ENCODE data around the gene PAGE4.

Gene PAGE4

GRCh38 chrX:49850028-49850427 lies 20.9 kb downstream of the PAGE4 start:
- TF ChIP-seq SCRT1 (tag by site-specific recombination; IDR thresholded peaks at IDR 0.05; ENCODE audit: borderline replicate concordance) (no peak), ZNF624 (tag by site-specific recombination; IDR thresholded peaks at IDR 0.05) (no peak), ZNF433 (tag by site-specific recombination; IDR thresholded peaks at IDR 0.05; ENCODE audit: low read depth) (no peak), OSR2 (tag by site-specific recombination; IDR thresholded peaks at IDR 0.05) (no peak), KLF16 (tag by site-specific recombination; IDR thresholded peaks at IDR 0.05) (no peak)
- Histone ChIP-seq H3K4me3 (ENCODE audit: low read depth, low read length) (no peak overlapping the region), H3K27ac (ENCODE audit: extremely low read depth, low read depth, low read length) (no peak overlapping the region), H3K36me3 (ENCODE audit: control insufficient read depth in 2 of 2, insufficient read depth in 1 of 2, low read length in 2 of 2) (no peaks in the 10 kb centered on the region), H3K9me3 (ENCODE audit: control insufficient read depth, insufficient read depth, low read depth, low read length) (no peaks in the 10 kb centered on the region), H3K4me1 (ENCODE audit: control insufficient read depth, insufficient read depth, low read length) (no peaks in the 10 kb centered on the region)
- ChIA-PET POLR2A (no interaction called here), CTCF (interaction anchor here (0.9 kb wide), 1 partner anchor 11 kb away, joined by 4 read pairs; no protein-coding TSS in a partner anchor)

GRCh38 chrX:49853661-49854060 lies 24.6 kb downstream of the PAGE4 start:
- H3K36me3 ChIP-seq (ENCODE audit: control insufficient read depth in 2 of 2, insufficient read depth in 1 of 2, low read length in 2 of 2), result no peaks in the 10 kb centered on the region
- TF ChIP-seq ZSCAN18 (tag by site-specific recombination; IDR thresholded peaks at IDR 0.05), result no peak
- TF ChIP-seq ZNF580 (tag by site-specific recombination; IDR thresholded peaks at IDR 0.05), result no peak
- TF ChIP-seq ZNF776 (tag by site-specific recombination; IDR thresholded peaks at IDR 0.05; ENCODE audit: borderline replicate concordance), result no peak
- TF ChIP-seq KLF10 (tag by site-specific recombination; IDR thresholded peaks at IDR 0.05), result no peak
- no peak for TF ChIP-seq ZNF626 (tag by site-specific recombination; IDR thresholded peaks at IDR 0.05)
- no peak for TF ChIP-seq ZNF37A (tag by site-specific recombination; IDR thresholded peaks at IDR 0.05)
- H3K4me1 ChIP-seq (ENCODE audit: control insufficient read depth, insufficient read depth, low read length), result no peaks in the 10 kb centered on the region
- no peak overlapping the region for H3K4me3 ChIP-seq (ENCODE audit: low read depth, low read length)
- no peaks in the 10 kb centered on the region for H3K9me3 ChIP-seq (ENCODE audit: control insufficient read depth, insufficient read depth, low read depth, low read length)
- POLR2A ChIA-PET, result no interaction called here
- H3K27ac ChIP-seq (ENCODE audit: extremely low read depth, low read depth, low read length), result no peak overlapping the region
- CTCF ChIA-PET, result interaction anchor here (0.6 kb wide), 1 partner anchor 43 kb away, joined by 3 read pairs; no protein-coding TSS in a partner anchor

- ChIA-PET POLR2A (no interaction called here), CTCF (interaction anchor here (0.8 kb wide), 1 partner anchor 18 kb away, joined by 3 read pairs; no protein-coding TSS in a partner anchor)
- Histone ChIP-seq H3K27ac (ENCODE audit: extremely low read depth, low read depth, low read length) (no peak overlapping the region), H3K4me1 (ENCODE audit: control insufficient read depth, insufficient read depth, low read length) (no peaks in the 10 kb centered on the region), H3K9me3 (ENCODE audit: control insufficient read depth, insufficient read depth, low read depth, low read length) (no peaks in the 10 kb centered on the region), H3K4me3 (ENCODE audit: low read depth, low read length) (no peak overlapping the region), H3K36me3 (ENCODE audit: control insufficient read depth in 2 of 2, insufficient read depth in 1 of 2, low read length in 2 of 2) (no peaks in the 10 kb centered on the region)
- TF ChIP-seq ZNF148 (tag by site-specific recombination; IDR thresholded peaks at IDR 0.05; ENCODE audit: borderline replicate concordance) (no peak), ZNF394 (tag by site-specific recombination; IDR thresholded peaks at IDR 0.05; ENCODE audit: borderline replicate concordance) (no peak), ZNF610 (tag by site-specific recombination; IDR thresholded peaks at IDR 0.05; ENCODE audit: borderline replicate concordance) (no peak)
Observed at GRCh38 chrX:49856819-49857218, 27.7 kb downstream of the PAGE4 start.

GRCh38 chrX:49858341-49858740 lies 29.2 kb downstream of the PAGE4 start:
- H3K9me3 ChIP-seq (ENCODE audit: control insufficient read depth, insufficient read depth, low read depth, low read length), result no peaks in the 10 kb centered on the region
- CTCF ChIA-PET, result interaction anchor here (1.0 to 1.2 kb wide), 2 partner anchors 16 to 57 kb away, joined by 3 to 4 read pairs; no protein-coding TSS in a partner anchor

More at GRCh38 chrX:49858341-49858740, 29.2 kb downstream of the PAGE4 start:
- H3K36me3 ChIP-seq (ENCODE audit: control insufficient read depth in 2 of 2, insufficient read depth in 1 of 2, low read length in 2 of 2), result no peaks in the 10 kb centered on the region
- no peaks in the 10 kb centered on the region for H3K4me1 ChIP-seq (ENCODE audit: control insufficient read depth, insufficient read depth, low read length)
- POLR2A ChIA-PET, result no interaction called here
- H3K4me3 ChIP-seq (ENCODE audit: low read depth, low read length), result no peak overlapping the region
- TF ChIP-seq ZSCAN4 (tag by site-specific recombination; IDR thresholded peaks at IDR 0.05), result no peak
- no peak for TF ChIP-seq ZNF341 (tag by site-specific recombination; IDR thresholded peaks at IDR 0.05; ENCODE audit: low read depth)
- no peak overlapping the region for H3K27ac ChIP-seq (ENCODE audit: extremely low read depth, low read depth, low read length)

Measured in HEK293 (cell line).